Testis (tissue), 3 donors: Measurements from ENCODE around the gene DKK1. TPM values are rescaled to one million over a fixed set of nuclear protein-coding genes. Genes with fewer than 3 reads are reported as not detected.

ENCODE experiments used
- DNase-seq: peaks from one replicate; pipeline ENCODE4 v3.0.0-alpha.2; 2019
- H3K27ac ChIP-seq, 2 donors: fragments of 200-600 bp; sonication (generic); one replicate each; pipeline ENCODE4 v1.5.1; 2019
- H3K27me3 ChIP-seq: fragments of 200-600 bp; sonication (generic); one replicate; pipeline ENCODE4 v1.5.1; 2019
- H3K36me3 ChIP-seq: fragments of 200-600 bp; sonication (generic); one replicate; pipeline ENCODE4 v1.5.1; 2017; ENCODE audit warnings: low read depth; ENCODE audit errors: missing control alignments
- H3K4me1 ChIP-seq: fragments of 200-600 bp; sonication (generic); one replicate; pipeline ENCODE4 v1.5.1; 2019
- H3K4me3 ChIP-seq, 2 donors: fragments of 200-600 bp; sonication (generic); one replicate each; pipeline ENCODE4 v1.5.1; 2017 to 2019
- H3K9me3 ChIP-seq: fragments of 200-600 bp; sonication (generic); one replicate; pipeline ENCODE4 v1.5.1; 2017
- CTCF ChIP-seq, 3 experiments: fragments of 450-650 bp in 2 of 3; fragments of 200-600 bp in 1 of 3; sonication (generic) in 1 of 3; IDR thresholded peaks; one replicate each; pipeline ENCODE4 v1.5.1; 2016 to 2019; ENCODE audit warnings: antibody characterized with exemption in 3 of 3, mild to moderate bottlenecking in 2 of 3, moderate library complexity in 1 of 3
- POLR2A ChIP-seq: fragments of 450-650 bp; IDR thresholded peaks from one replicate; pipeline ENCODE4 v1.6.1; 2017; ENCODE audit warnings: antibody characterized with exemption, mild to moderate bottlenecking, moderate library complexity
- WGBS, 2 donors: methylation state at CpG; one replicate each; pipeline ENCODE4 v1.1.5; 2018; 5-methylcytosine and 5-hydroxymethylcytosine counted together
- intact Hi-C: fragments of 100-400 bp; cut with DNase I; formaldehyde crosslinking; loops from one replicate; pipeline ENCODE4 v1.15.1; 2023; ENCODE audit warnings: low total_unique reads
- polyA plus RNA-seq: library from polyadenylated mRNA; stranded (reverse); fragments of 350-450 nt; fragmentation: Illumina TruSeq; extraction: RNeasy Lipid Tissue Mini Kit (QIAGEN cat#74804); gene quantifications from one replicate; pipeline ENCODE4 v1.2.3, GENCODE V29; 2014; ENCODE audit warnings: low read depth, low replicate concordance; ENCODE audit not compliant: insufficient read depth
- total RNA-seq, 2 donors: library from RNA; depleted of rRNA; stranded (reverse); fragments of >200 nt; gene quantifications; one replicate each; pipeline ENCODE4 v1.2.3, GENCODE V29; 2016

The DKK1 gene
- total and polyA plus RNA-seq, 3 donors from 2014 or later: 0.69 to 4.1 (median 1.5) TPM

DNA sequence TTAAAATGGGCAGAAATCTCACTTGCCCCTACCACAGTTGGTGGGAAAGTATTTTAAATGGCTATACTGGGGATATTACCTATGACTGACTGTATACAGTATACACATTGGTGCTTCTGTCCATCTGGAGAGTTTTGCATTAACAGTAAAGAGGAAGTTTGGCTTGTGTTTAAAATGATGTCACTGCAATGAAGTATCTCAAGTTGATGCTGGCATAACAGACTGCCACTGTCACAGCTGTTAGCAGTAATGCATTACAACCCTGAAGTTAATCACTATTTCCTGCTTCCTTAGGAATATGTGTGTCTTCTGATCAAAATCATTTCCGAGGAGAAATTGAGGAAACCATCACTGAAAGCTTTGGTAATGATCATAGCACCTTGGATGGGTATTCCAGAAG lies 1.9 kb downstream of the DKK1 start:
- 82 to 85% methylated on average over 1 of the region's 1 CpG for WGBS, 2 donors
- H3K9me3 ChIP-seq: no peaks in the 10 kb centered on the region
- DNase-seq: no peak
- H3K4me3 ChIP-seq: no peak overlapping the region
- TF ChIP-seq POLR2A (no peak), CTCF (IDR thresholded peaks at IDR 0.05) (no peak)
- no peaks in the 10 kb centered on the region for H3K36me3 ChIP-seq
- H3K27me3 ChIP-seq: no peaks in the 10 kb centered on the region
- intact Hi-C loops: loop anchor here (10.0 kb wide), 1 partner anchor 169 kb away; no protein-coding TSS in a partner anchor
- peaks cover 10% of the 10 kb centered on the region for H3K4me1 ChIP-seq
- no peak overlapping the region for H3K27ac ChIP-seq

DNA sequence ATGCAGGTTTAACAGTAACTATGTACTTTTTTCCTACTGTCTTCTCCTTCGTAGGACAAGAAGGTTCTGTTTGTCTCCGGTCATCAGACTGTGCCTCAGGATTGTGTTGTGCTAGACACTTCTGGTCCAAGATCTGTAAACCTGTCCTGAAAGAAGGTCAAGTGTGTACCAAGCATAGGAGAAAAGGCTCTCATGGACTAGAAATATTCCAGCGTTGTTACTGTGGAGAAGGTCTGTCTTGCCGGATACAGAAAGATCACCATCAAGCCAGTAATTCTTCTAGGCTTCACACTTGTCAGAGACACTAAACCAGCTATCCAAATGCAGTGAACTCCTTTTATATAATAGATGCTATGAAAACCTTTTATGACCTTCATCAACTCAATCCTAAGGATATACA lies 2.4 kb downstream of the DKK1 start:
- WGBS, 2 donors: 81 to 87% methylated on average over 4 of the region's 4 CpGs

GRCh38 chr10:52318136-52318701 lies 4.1 kb downstream of the DKK1 start:
- intact Hi-C loops: loop anchor here (10.0 kb wide), 1 partner anchor 167 kb away; no protein-coding TSS in a partner anchor

More for the DNA sequence above, 2.4 kb downstream of the DKK1 start:
- no peak for TF ChIP-seq POLR2A
- no peak for TF ChIP-seq CTCF (IDR thresholded peaks at IDR 0.05)
- Histone ChIP-seq H3K27ac (no peak overlapping the region), H3K4me1 (peaks cover 10% of the 10 kb centered on the region), H3K36me3 (no peaks in the 10 kb centered on the region), H3K27me3 (no peaks in the 10 kb centered on the region), H3K4me3 (no peak overlapping the region), H3K9me3 (no peaks in the 10 kb centered on the region)
- no peak for DNase-seq
- intact Hi-C loops: loop anchor here (10.0 kb wide), 1 partner anchor 168 kb away; no protein-coding TSS in a partner anchor

DNA sequence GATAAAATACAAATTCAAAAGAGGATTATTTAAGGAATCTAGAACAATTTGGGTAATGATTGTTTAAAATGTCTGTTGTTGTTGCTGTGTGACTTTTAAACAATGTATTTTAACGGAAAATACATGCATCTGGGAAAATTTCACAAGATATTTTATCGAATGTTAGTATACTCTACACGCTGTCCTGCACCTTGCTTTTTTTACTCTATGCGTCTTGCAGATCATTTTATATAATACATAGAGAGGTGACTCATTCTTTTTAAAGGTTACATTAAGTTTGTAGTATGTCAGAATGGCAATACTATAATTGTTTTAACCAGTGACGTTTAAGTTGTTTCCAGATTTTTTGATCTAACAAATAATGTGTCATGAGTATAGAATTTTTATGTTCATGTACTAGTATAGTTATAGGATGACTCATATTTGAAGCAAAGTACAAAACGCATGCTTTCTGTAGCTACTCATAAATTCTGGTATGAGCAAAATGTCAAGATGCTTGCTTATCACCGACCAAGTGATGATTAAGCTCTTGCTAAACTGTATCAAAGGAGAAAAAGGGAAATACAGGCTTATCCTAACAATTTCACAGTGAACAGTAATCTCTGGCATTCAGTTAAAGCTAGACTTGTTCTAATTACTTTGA lies 4.9 kb downstream of the DKK1 start:
- Histone ChIP-seq H3K4me3 (no peak overlapping the region), H3K36me3 (no peaks in the 10 kb centered on the region), H3K9me3 (no peaks in the 10 kb centered on the region), H3K27me3 (no peaks in the 10 kb centered on the region), H3K4me1 (peaks cover 4% of the 10 kb centered on the region), H3K27ac (no peak overlapping the region)
- TF ChIP-seq POLR2A (no peak), CTCF (IDR thresholded peaks at IDR 0.05) (no peak)
- DNase-seq: no peak
- WGBS, 2 donors: 78 to 80% methylated on average over 7 of the region's 7 CpGs
- intact Hi-C loops: loop anchor here (10.0 kb wide), 1 partner anchor 166 kb away; no protein-coding TSS in a partner anchor

More at GRCh38 chr10:52318136-52318701, 4.1 kb downstream of the DKK1 start:
- H3K36me3 ChIP-seq: no peaks in the 10 kb centered on the region
- no peak overlapping the region for H3K4me3 ChIP-seq
- H3K9me3 ChIP-seq: no peaks in the 10 kb centered on the region
- TF ChIP-seq POLR2A: no peak
- no peak for TF ChIP-seq CTCF (IDR thresholded peaks at IDR 0.05)
- WGBS, 2 donors: 88 to 90% methylated on average over 5 of the region's 5 CpGs
- DNase-seq: no peak
- H3K27ac ChIP-seq: no peak overlapping the region
- H3K27me3 ChIP-seq: no peaks in the 10 kb centered on the region
- H3K4me1 ChIP-seq: peaks cover 10% of the 10 kb centered on the region
